GF-D8 (cell line): ENCODE results near the gene HES3.

Experiments
- DNase-seq: peaks from one replicate; lab custom pipeline; 2025; lab: John Stamatoyannopoulos, UW

HES3 gene

DNA sequence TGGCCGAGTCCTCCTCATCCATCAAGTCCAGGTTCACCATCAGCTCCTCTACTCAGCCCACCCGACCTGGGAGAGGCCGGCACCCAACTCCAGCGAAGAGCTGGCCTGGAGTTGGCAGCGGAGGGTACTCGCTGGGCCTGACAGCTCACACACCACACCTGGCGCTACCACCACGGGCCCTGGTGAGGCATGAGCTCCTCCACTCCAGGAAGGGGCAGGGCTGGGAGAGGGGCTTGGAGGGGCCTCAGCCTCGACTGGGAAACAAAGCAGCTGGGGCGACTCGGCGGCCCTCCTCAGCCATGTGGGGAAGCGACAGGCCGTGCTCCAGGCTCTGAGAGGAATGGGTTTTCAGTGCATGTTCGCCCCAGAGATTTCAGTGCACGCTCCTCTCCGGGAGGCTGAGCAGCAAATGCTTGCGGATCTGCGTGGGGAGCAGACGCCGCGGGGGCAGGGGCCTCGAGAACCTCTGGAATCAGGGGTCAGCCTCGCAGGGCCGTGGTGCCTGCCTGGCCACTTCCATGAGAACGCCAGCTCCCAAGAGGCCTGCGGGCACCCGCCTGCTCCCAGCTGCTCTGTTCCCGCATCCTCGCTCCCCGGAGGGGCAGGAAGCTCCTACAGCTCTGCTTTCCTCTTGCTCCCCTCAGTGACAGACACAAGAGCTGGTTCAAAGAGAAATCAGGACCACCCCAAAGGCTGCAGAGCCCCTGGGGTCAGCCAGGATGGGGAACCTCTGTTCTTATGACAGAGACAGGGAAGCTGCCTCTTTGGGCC is 35.8 kb downstream of the HES3 start:
- no peak for DNase-seq

DNA sequence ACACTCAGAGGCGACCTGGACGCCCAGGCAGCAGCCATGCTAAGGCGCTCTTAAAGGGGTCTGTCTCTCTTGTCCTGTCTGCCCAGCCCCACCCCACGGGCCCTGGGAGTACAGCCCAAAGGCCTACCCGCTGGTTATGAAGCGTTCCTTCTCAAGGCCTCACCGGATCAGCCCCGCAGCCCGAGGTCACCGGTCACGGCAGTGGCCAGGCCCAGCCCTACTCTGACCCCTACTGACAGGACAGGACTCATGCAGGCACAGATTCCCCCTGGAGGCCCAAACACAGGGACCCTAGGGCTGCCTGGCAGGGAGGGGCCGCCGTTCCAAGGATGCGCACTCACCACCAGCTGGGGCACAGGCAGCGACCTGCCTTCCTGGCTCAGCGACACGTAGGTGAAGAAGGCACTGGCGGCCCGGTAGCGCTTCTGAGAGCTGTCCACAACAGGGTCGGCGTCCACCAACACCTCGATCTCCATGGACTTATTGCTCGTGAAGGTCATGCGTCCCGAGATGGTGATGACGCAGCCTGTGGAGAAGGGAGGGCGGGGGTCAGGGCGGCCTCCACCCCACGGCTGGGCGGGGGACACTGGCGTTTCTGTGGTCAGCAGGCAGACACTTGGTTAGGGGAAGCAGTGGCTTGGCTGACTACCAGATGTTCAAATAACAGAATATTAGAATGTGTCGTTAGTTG is 36.9 kb downstream of the HES3 start:
- no peak for DNase-seq

- DNase-seq: no peak
Measured at GRCh38 chr1:6281511-6282402, 37.8 kb downstream of the HES3 start.

DNA sequence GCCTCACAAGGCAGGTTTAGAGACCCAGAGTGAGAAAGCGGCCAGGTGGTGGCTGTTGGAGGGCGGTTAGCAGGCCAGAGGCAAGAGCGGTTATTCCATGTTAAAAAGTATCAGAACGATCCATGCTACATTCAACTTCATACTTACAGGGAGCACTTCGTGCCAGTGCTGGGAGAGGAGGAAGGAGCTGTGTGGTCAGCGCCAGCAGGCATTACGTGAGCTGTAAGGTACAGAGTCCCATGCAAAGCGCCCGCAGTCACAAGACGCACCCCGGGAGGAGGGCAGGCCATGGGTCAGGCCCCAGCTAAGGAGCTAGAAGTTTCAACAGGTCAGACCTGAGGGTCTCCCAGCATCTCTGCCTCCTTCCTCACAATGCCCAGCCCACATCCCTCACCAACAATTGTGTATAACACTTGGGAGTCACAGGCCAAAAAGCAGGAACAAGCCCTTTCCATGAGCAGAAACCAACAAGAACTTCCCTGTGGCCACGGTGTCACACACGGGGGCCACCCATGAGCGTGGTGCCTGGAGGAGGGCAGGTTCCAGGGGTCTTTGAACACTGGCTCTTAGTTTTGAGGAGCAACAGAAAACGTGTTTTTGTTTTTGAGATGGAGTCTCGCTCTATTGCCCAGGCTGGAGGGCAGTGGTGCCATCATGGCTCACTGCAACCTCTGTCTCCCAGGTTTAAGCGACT is 38.7 kb downstream of the HES3 start:
- DNase-seq: no peak

- no peak for DNase-seq
Measured at GRCh38 chr1:6285336-6285735, 41.4 kb downstream of the HES3 start.

- DNase-seq: no peak
Measured at GRCh38 chr1:6286266-6286665, 42.3 kb downstream of the HES3 start.

- no peak for DNase-seq
Measured at GRCh38 chr1:6287029-6287428, 43.0 kb downstream of the HES3 start.

GRCh38 chr1:6287431-6287886 is 43.5 kb downstream of the HES3 start:
- DNase-seq: no peak

- no peak for DNase-seq
Measured at GRCh38 chr1:6288026-6288425, 44.0 kb downstream of the HES3 start.

GRCh38 chr1:6288665-6289064 is 44.7 kb downstream of the HES3 start:
- DNase-seq: no peak

- no peak for DNase-seq
Measured at GRCh38 chr1:6292102-6292501, 48.1 kb downstream of the HES3 start.

DNA sequence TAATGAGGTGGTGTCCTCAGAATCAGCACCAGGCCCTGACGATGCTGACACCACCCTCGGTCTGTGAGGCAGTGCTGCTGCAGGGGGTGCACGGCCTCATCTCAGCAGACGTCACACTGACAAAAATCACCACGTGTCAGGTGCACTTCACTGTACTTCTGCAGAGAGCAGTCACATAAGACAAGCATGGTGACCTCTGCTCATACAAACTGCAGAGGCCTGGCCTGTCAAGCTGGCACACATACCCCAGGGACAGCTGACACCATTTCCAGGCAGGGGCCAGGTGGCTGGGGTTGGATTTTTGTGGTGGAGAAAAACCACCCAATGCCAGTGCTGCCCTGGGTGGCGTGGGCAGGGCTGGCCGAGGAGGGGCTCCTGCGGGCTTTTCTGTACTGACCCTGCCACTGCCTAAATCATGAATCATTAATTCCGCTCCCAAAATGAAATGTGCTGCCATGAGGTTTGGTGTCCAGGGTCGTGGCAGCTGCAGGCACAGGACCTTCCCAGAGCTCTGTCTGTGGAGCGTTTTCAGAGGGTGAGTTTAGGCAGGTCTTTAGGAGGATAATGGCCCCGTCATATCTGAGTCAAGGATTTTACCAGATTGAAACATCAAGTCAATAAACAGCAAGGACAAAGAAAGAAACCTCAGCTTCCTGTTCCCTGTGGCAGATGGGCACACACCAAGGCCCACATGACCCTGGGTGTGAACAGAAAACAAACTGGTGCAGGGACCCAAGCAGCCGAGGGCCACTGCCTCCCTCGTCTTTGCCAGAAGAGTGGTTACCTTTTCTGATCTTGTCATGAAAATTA is 50.3 kb downstream of the HES3 start:
- peak; percentile 74 for DNase-seq

DNA sequence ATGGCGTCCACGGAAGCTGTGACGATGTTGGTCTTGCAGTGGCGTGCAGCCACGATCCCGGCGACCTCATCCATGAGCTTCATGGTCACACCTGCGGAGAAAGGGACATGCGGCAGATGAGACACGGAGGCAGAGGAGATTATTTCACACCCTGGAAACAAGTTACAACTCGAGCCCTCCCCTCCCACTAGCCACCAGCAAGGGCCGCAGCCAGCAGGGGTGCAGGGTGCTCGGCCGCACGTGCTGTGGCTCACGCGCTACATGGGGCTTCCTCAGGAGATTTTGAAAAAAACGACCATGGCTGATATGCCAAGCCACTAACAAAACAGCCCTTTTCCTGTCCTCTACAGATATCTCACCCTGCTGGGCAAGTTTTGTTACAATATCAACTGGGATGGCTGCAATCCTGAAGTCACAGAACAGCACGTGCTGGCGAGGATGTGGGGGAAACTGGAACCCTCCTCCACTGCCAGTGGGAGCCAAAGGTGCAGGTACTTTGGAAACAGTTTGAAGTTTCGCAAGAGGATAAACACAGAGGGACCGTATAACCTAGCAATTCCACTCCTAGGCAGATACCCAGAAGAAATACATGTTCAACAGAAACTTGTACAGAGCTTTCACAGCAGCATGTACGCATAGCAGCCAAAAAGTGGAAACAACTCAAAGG is 51.0 kb downstream of the HES3 start:
- peak; percentile 89 for DNase-seq
